Neural progenitor cell (in vitro differentiated cells): ENCODE data around the gene SPECC1L. TPM values are rescaled to one million over a fixed set of nuclear protein-coding genes. Genes with fewer than 3 reads are reported as not detected.
"Not testable (repeated sequence)": the region's sequence is repeated elsewhere in the genome, so short reads cannot be mapped to it uniquely, and the experiment has no call there.

ENCODE experiments used
- DNase-seq: peaks from one replicate; pipeline ENCODE4 v3.0.0-alpha.2; 2016; ENCODE audit warnings: low spot score
- H2AFZ ChIP-seq: fragments of 200-600 bp; sonication (generic); replicated peaks from 2 replicates; pipeline ENCODE4 v1.6.1; 2016; ENCODE audit warnings: antibody characterized with exemption
- H3F3A ChIP-seq: fragments of 200-600 bp; sonication (generic); 2 replicates; pipeline ENCODE4 v1.6.1; 2016; ENCODE audit warnings: antibody characterized with exemption, low read depth
- H3K27ac ChIP-seq: fragments of 200-600 bp; sonication (generic); 2 replicates; pipeline ENCODE4 v1.5.1; 2016; ENCODE audit warnings: mild to moderate bottlenecking
- H3K27me3 ChIP-seq: fragments of 200-600 bp; sonication (generic); 2 replicates; pipeline ENCODE4 v1.6.1; 2016; ENCODE audit warnings: mild to moderate bottlenecking, moderate library complexity
- H3K36me3 ChIP-seq: fragments of 200-600 bp; sonication (generic); 2 replicates; pipeline ENCODE4 v1.5.1; 2016
- H3K4me1 ChIP-seq: fragments of 200-600 bp; sonication (generic); 2 replicates; pipeline ENCODE4 v1.6.1; 2016; ENCODE audit warnings: mixed run types
- H3K4me2 ChIP-seq: fragments of 200-600 bp; sonication (generic); 2 replicates; pipeline ENCODE4 v1.6.1; 2016
- H3K4me3 ChIP-seq: fragments of 200-600 bp; sonication (generic); 2 replicates; pipeline ENCODE4 v1.5.1; 2016
- H3K79me2 ChIP-seq: fragments of 200-600 bp; sonication (generic); 2 replicates; pipeline ENCODE4 v1.6.1; 2016; ENCODE audit warnings: low read depth
- H3K9ac ChIP-seq: fragments of 200-600 bp; sonication (generic); 2 replicates; pipeline ENCODE4 v1.6.1; 2016
- H3K9me3 ChIP-seq: fragments of 200-600 bp; sonication (generic); 2 replicates; pipeline ENCODE4 v1.5.1; 2016; ENCODE audit warnings: low read depth
- H4K20me1 ChIP-seq: fragments of 200-600 bp; sonication (generic); 2 replicates; pipeline ENCODE4 v1.6.1; 2016; ENCODE audit warnings: low read depth
- H3K27ac Mint-ChIP-seq: 3 replicates; pipeline ENCODE4 v1.8.0; 2021; ENCODE audit warnings: mixed read lengths
- H3K27me3 Mint-ChIP-seq: 2 replicates; pipeline ENCODE4 v1.8.0; 2022; ENCODE audit warnings: low read depth, mild to moderate bottlenecking, inconsistent platforms, moderate library complexity, mixed read lengths; ENCODE audit not compliant: insufficient read depth
- H3K36me3 Mint-ChIP-seq: 3 replicates; pipeline ENCODE4 v1.8.0; 2021; ENCODE audit warnings: mixed read lengths
- H3K4me1 Mint-ChIP-seq: 3 replicates; pipeline ENCODE4 v1.8.0; 2021; ENCODE audit warnings: mixed read lengths
- H3K4me3 Mint-ChIP-seq: 3 replicates; pipeline ENCODE4 v1.8.0; 2021; ENCODE audit warnings: mild to moderate bottlenecking, moderate library complexity, mixed read lengths
- H3K9me3 Mint-ChIP-seq: 3 replicates; pipeline ENCODE4 v1.8.0; 2020; ENCODE audit warnings: mixed read lengths
- CTCF ChIP-seq: fragments of 200-600 bp; sonication (generic); IDR thresholded peaks from 2 replicates; pipeline ENCODE4 v1.5.1; 2017; ENCODE audit warnings: antibody characterized with exemption, mild to moderate bottlenecking
- EZH2 ChIP-seq: fragments of 200-600 bp; sonication (generic); IDR thresholded peaks from 2 replicates; pipeline ENCODE4 v1.6.1; 2017; ENCODE audit warnings: antibody characterized with exemption, mild to moderate bottlenecking, moderate library complexity
- EZH2phosphoT487 ChIP-seq: fragments of 200-600 bp; sonication (generic); IDR thresholded peaks from 2 replicates; pipeline ENCODE4 v1.6.1; 2017; ENCODE audit warnings: antibody characterized with exemption
- total RNA-seq: library from RNA; depleted of rRNA; stranded (reverse); fragments of >200 nt; gene quantifications from 2 replicates; pipeline ENCODE4 v1.2.3, GENCODE V29; 2015; ENCODE audit warnings: low replicate concordance

Gene SPECC1L
- total RNA-seq, 1 donor from 2014 or later: 48.9 TPM

- peaks cover 2% of the 10 kb centered on the region for H3K27me3 Mint-ChIP-seq
Observed at GRCh38 chr22:24282401-24282800, 11.8 kb downstream of the SPECC1L start.

GRCh38 chr22:24284747-24285203 is 14.1 kb downstream of the SPECC1L start:
- H3K36me3 Mint-ChIP-seq: peaks cover 31% of the 10 kb centered on the region
- H3K4me3 Mint-ChIP-seq: no peak overlapping the region
- no peak overlapping the region for H3K4me2 ChIP-seq
- H3K9me3 ChIP-seq: no peaks in the 10 kb centered on the region
- peaks cover 12% of the 10 kb centered on the region for H3F3A ChIP-seq
- H3K27ac ChIP-seq: no peak overlapping the region
- DNase-seq: no peak
- no peak overlapping the region for H3K4me3 ChIP-seq
- peaks cover 2% of the 10 kb centered on the region for H3K9me3 Mint-ChIP-seq
- H2AFZ ChIP-seq: no peak overlapping the region
- peaks cover 90% of the 10 kb centered on the region for H3K79me2 ChIP-seq
- H3K27ac Mint-ChIP-seq: no peak overlapping the region
- H3K27me3 ChIP-seq: no peaks in the 10 kb centered on the region
- TF ChIP-seq EZH2 (no peak), EZH2phosphoT487 (no peak), CTCF (no peak)
- H3K27me3 Mint-ChIP-seq: peaks cover 2% of the 10 kb centered on the region
- H4K20me1 ChIP-seq: peaks cover 88% of the 10 kb centered on the region
- no peak overlapping the region for H3K9ac ChIP-seq
- no peaks in the 10 kb centered on the region for H3K36me3 ChIP-seq
- H3K4me1 Mint-ChIP-seq: peaks cover 34% of the 10 kb centered on the region
- H3K4me1 ChIP-seq: peaks cover 26% of the 10 kb centered on the region

More at GRCh38 chr22:24282401-24282800, 11.8 kb downstream of the SPECC1L start:
- Histone ChIP-seq H3K9me3 (no peaks in the 10 kb centered on the region), H3K36me3 (no peaks in the 10 kb centered on the region), H3K79me2 (peaks cover 86% of the 10 kb centered on the region), H3F3A (no peaks in the 10 kb centered on the region), H3K4me2 (no peak overlapping the region), H3K27ac (no peak overlapping the region), H3K27me3 (no peaks in the 10 kb centered on the region), H3K4me3 (no peak overlapping the region), H4K20me1 (peaks cover 82% of the 10 kb centered on the region), H3K9ac (no peak overlapping the region), H2AFZ (no peak overlapping the region), H3K4me1 (peaks cover 17% of the 10 kb centered on the region)
- Mint-ChIP-seq H3K27ac (no peak overlapping the region), H3K4me3 (no peak overlapping the region), H3K4me1 (peaks cover 20% of the 10 kb centered on the region), H3K9me3 (peaks cover 2% of the 10 kb centered on the region), H3K36me3 (peaks cover 32% of the 10 kb centered on the region)
- TF ChIP-seq EZH2phosphoT487 (no peak), EZH2 (no peak), CTCF (no peak)
- DNase-seq: no peak

GRCh38 chr22:24285245-24285644 is 14.6 kb downstream of the SPECC1L start:
- Histone ChIP-seq H3K27ac (no peak overlapping the region), H3F3A (peaks cover 17% of the 10 kb centered on the region), H2AFZ (no peak overlapping the region), H4K20me1 (peaks cover 91% of the 10 kb centered on the region), H3K4me2 (no peak overlapping the region), H3K36me3 (no peaks in the 10 kb centered on the region), H3K4me1 (peaks cover 31% of the 10 kb centered on the region), H3K9ac (no peak overlapping the region), H3K4me3 (no peak overlapping the region), H3K27me3 (no peaks in the 10 kb centered on the region), H3K79me2 (peaks cover 93% of the 10 kb centered on the region), H3K9me3 (no peaks in the 10 kb centered on the region)
- Mint-ChIP-seq H3K4me3 (no peak overlapping the region), H3K36me3 (peaks cover 31% of the 10 kb centered on the region), H3K4me1 (peaks cover 39% of the 10 kb centered on the region), H3K9me3 (peaks cover 2% of the 10 kb centered on the region), H3K27ac (no peak overlapping the region), H3K27me3 (peaks cover 2% of the 10 kb centered on the region)
- TF ChIP-seq EZH2phosphoT487 (no peak), CTCF (no peak), EZH2 (no peak)
- no peak for DNase-seq

GRCh38 chr22:24287212-24287611 is 16.6 kb downstream of the SPECC1L start:
- Histone ChIP-seq H4K20me1 (peaks cover 92% of the 10 kb centered on the region), H3K79me2 (peaks cover 94% of the 10 kb centered on the region), H3K4me1 (peaks cover 24% of the 10 kb centered on the region), H3F3A (peaks cover 17% of the 10 kb centered on the region)
- not testable (repeated sequence) for H2AFZ ChIP-seq, H3K4me2 ChIP-seq, H3K4me3 Mint-ChIP-seq, H3K9me3 Mint-ChIP-seq, H3K36me3 ChIP-seq, H3K9ac ChIP-seq, H3K27me3 Mint-ChIP-seq, H3K27ac Mint-ChIP-seq, H3K9me3 ChIP-seq, H3K4me3 ChIP-seq, DNase-seq, H3K27ac ChIP-seq, H3K27me3 ChIP-seq
- H3K36me3 Mint-ChIP-seq: peaks cover 30% of the 10 kb centered on the region
- peaks cover 42% of the 10 kb centered on the region for H3K4me1 Mint-ChIP-seq

- not testable (repeated sequence) for H3K27ac ChIP-seq, H3K4me2 ChIP-seq, H3K4me3 ChIP-seq, H3K27me3 Mint-ChIP-seq, H3K27me3 ChIP-seq, H2AFZ ChIP-seq, H3K9me3 ChIP-seq, H3K9me3 Mint-ChIP-seq, DNase-seq, H3K4me3 Mint-ChIP-seq, H3K27ac Mint-ChIP-seq, H3K36me3 ChIP-seq, H3K9ac ChIP-seq
- Mint-ChIP-seq H3K4me1 (peaks cover 42% of the 10 kb centered on the region), H3K36me3 (peaks cover 27% of the 10 kb centered on the region)
- peaks cover 17% of the 10 kb centered on the region for H3F3A ChIP-seq
- H3K4me1 ChIP-seq: peaks cover 24% of the 10 kb centered on the region
- peaks cover 94% of the 10 kb centered on the region for H3K79me2 ChIP-seq
- peaks cover 89% of the 10 kb centered on the region for H4K20me1 ChIP-seq
Observed at GRCh38 chr22:24287801-24288200, 17.2 kb downstream of the SPECC1L start.
